Pancreas (tissue), 10 donors: ENCODE data around the gene WNK1. TPM values are rescaled to one million over a fixed set of nuclear protein-coding genes. Genes with fewer than 3 reads are reported as not detected.
A peak's percentile ranks its signal among the peaks of the same experiment; 100 is the strongest.

Experiments used
- ATAC-seq, 4 donors: fragments of 200-7000 bp; cut with Tn5 transposase; one replicate each; pipeline versions ENCODE4 v1.8.0 to v1.9.1; 2020; ENCODE audit warnings: mild to moderate bottlenecking in 4 of 4, moderate library complexity in 4 of 4
- DNase-seq, 6 donors: peaks; one replicate each; pipeline ENCODE4 v3.0.0-alpha.2; 2020
- FAIRE-seq: peaks from 2 replicates; lab custom pipeline; 2012; peaks lifted over from hg19 to GRCh38; lab: Jason Lieb, UNC
- H3K27ac ChIP-seq, 4 donors: fragments of 200-600 bp; sonication (generic); 1 replicate in 3 of 4; 2 replicates in 1 of 4; pipeline versions ENCODE4 v1.5.0 to v1.8.0; 2020
- H3K27me3 ChIP-seq, 4 donors: fragments of 200-600 bp; one replicate each; pipeline ENCODE4 v1.8.0; 2021
- H3K36me3 ChIP-seq, 3 donors: fragments of 200-600 bp; sonication (generic) in 1 of 3; one replicate each; pipeline versions ENCODE4 v1.5.0 to v1.8.0; 2020 to 2021
- H3K4me1 ChIP-seq, 3 donors: fragments of 200-600 bp; one replicate each; pipeline ENCODE4 v1.8.0; 2021
- H3K4me3 ChIP-seq, 4 donors: fragments of 200-600 bp; sonication (generic) in 2 of 4; one replicate each; pipeline versions ENCODE4 v1.5.0 to v1.8.0; 2020 to 2021
- H3K9me3 ChIP-seq, 4 donors: fragments of 200-600 bp; one replicate each; pipeline ENCODE4 v1.8.0; 2021
- WGBS, 2 donors: extraction: QIAGEN DNeasy Blood & Tissue Kit; methylation state at CpG; one replicate each; pipeline ENCODE4 v1.1.7; 2013; 5-methylcytosine and 5-hydroxymethylcytosine counted together
- intact Hi-C, 3 donors: fragments of 100-400 bp; cut with DNase I; formaldehyde crosslinking; loops; one replicate each; pipeline versions ENCODE4 v1.11.1 to v1.14.2; 2022
- polyA plus RNA-seq, 2 donors: library from polyadenylated mRNA; stranded (reverse); fragments of 200-250 nt; gene quantifications; one replicate each; pipeline ENCODE4 v1.2.3, GENCODE V29; 2013
- total RNA-seq, 6 donors: library from RNA; stranded (reverse); fragmentation: NEBNext Ultra II Directional in 4 of 6; extraction: Animal tissue kit (Norgen Biotek cat#: 25700) in 4 of 6; gene quantifications; one replicate each; pipeline versions ENCODE4 v1.2.1 to v1.2.4, GENCODE V29; 2021 to 2023
- TF ChIP-seq, protein P1 (sequence below), 4 donors: fragments of 200-600 bp; sonication (generic) in 3 of 4; IDR thresholded peaks; one replicate each; pipeline versions ENCODE4 v1.5.0 to v1.8.0; 2021; ENCODE audit warnings: antibody characterized with exemption in 4 of 4
- donor health status: healthy with polysubstance abuse.
- donor health status: DM: no; HTN: no; CAD: no; lungs with moderate emphysema.
- donor health status: DM: no; HTN: no; CAD: no.
- donor health status: control.
- donor health status: control.
- donor health status: Bipolar disorder and iron deficiency.
- donor health status: DM: yes; HTN: yes; CAD: no.
- donor health status: DM: no; HTN: no; CAD: no.
- donor health status: DM: no; HTN: no; CAD: no.
- donor health status: DM: yes; HTN: yes; CAD: no.

WNK1 gene
- total and polyA plus RNA-seq, 8 donors, result 10.9 to 73.9 (median 39.6) TPM

DNA sequence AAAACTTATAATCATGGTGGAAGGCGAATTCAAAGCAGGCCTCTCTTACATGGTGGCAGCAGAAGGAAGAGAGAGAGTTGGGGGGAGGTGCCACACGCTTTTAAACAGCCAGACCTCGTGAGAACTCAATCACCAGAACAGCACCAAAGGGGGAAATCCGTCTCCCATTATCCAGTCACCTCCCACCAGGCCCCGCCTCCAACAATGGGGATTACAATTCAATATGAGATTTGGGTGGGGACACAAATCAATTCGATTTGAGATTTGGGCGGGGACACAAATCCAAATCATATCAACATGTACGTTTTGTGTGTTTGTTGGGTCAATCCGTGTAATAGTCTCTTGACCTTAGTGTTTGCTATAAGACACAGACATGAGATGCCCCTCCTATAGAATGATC is 21.8 kb upstream of the WNK1 start:
- 82 to 94% methylated on average over 9 of the region's 9 CpGs for WGBS, 2 donors
- DNase-seq, result no peak
- no peaks in the 10 kb centered on the region for H3K36me3 ChIP-seq
- H3K9me3 ChIP-seq, result no peaks in the 10 kb centered on the region
- intact Hi-C loops, result no loop called here
- FAIRE-seq, result no peak
- no peak overlapping the region for H3K4me3 ChIP-seq
- no peak overlapping the region for H3K27ac ChIP-seq
- H3K27me3 ChIP-seq, result no peaks in the 10 kb centered on the region
- TF ChIP-seq, protein P1, sequence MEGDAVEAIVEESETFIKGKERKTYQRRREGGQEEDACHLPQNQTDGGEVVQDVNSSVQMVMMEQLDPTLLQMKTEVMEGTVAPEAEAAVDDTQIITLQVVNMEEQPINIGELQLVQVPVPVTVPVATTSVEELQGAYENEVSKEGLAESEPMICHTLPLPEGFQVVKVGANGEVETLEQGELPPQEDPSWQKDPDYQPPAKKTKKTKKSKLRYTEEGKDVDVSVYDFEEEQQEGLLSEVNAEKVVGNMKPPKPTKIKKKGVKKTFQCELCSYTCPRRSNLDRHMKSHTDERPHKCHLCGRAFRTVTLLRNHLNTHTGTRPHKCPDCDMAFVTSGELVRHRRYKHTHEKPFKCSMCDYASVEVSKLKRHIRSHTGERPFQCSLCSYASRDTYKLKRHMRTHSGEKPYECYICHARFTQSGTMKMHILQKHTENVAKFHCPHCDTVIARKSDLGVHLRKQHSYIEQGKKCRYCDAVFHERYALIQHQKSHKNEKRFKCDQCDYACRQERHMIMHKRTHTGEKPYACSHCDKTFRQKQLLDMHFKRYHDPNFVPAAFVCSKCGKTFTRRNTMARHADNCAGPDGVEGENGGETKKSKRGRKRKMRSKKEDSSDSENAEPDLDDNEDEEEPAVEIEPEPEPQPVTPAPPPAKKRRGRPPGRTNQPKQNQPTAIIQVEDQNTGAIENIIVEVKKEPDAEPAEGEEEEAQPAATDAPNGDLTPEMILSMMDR (IDR thresholded peaks at IDR 0.05), result no peak
- no peak for ATAC-seq
- no peaks in the 10 kb centered on the region for H3K4me1 ChIP-seq

DNA sequence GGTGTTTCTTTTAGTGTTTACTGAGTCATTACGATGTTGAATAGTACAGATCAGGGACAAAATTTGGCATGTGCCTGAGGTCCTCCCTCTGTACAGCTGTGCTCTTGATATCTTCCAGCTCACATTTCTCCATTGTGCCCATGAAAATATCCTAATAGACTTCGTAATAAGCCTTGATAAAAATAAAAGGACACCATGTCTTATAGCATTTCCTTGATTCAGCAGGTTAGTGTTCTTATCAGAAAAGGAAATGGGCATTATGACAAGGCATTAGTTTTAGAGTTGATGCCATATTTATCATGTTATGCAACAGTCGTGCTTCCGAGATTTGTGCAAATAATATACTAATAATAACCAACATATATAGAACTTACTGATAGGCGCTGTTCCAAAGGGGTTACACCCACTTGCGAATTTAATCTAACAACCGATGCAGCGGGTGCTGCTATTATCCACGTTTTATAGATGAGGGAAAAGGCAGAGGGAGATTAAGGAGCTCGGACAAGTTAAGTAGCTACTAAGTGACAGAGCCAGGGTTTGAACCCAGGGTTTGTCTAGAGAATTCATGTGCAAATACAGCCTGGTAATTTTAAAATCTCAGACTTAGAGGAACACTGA is 15.1 kb upstream of the WNK1 start:
- FAIRE-seq (no peak), DNase-seq (no peak), ATAC-seq (peak; percentile 27 to 69 (median 48))
- TF ChIP-seq, protein P1 (IDR thresholded peaks at IDR 0.05), result no peak
- Histone ChIP-seq H3K27me3 (no peaks in the 10 kb centered on the region), H3K9me3 (no peaks in the 10 kb centered on the region), H3K36me3 (no peaks in the 10 kb centered on the region), H3K4me1 (no peaks in the 10 kb centered on the region), H3K4me3 (no peak overlapping the region), H3K27ac (no peak overlapping the region)
- intact Hi-C loops, result no loop called here
- WGBS, 2 donors, result 10 to 14% methylated on average over 10 of the region's 10 CpGs

DNA sequence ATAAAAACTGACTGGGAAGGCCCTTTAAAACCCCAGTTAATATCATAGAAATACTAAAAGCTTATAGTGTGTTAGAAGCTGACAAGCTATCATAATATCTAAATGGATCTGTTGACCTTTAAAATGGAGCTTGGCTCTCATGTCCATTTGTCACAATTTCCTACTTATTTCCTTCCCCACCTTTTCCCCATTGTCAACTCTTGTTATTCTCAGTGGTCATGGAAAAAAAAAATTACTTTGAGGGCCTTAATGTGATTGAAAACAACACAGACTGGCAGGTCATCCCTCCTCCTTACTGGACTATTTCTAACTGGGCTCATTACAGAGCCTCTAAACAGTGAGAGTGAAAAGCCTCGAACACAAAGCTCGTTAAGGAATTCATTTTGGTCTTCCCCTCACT is 13.7 kb upstream of the WNK1 start:
- intact Hi-C loops, result no loop called here
- DNase-seq, result no peak
- no peak for ATAC-seq
- Histone ChIP-seq H3K27ac (no peak overlapping the region), H3K27me3 (no peaks in the 10 kb centered on the region), H3K9me3 (no peaks in the 10 kb centered on the region), H3K36me3 (no peaks in the 10 kb centered on the region), H3K4me3 (no peak overlapping the region), H3K4me1 (no peaks in the 10 kb centered on the region)
- WGBS, 2 donors, result 86 to 87% methylated on average over 2 of the region's 2 CpGs
- FAIRE-seq, result no peak
- TF ChIP-seq, protein P1 (IDR thresholded peaks at IDR 0.05), result no peak

DNA sequence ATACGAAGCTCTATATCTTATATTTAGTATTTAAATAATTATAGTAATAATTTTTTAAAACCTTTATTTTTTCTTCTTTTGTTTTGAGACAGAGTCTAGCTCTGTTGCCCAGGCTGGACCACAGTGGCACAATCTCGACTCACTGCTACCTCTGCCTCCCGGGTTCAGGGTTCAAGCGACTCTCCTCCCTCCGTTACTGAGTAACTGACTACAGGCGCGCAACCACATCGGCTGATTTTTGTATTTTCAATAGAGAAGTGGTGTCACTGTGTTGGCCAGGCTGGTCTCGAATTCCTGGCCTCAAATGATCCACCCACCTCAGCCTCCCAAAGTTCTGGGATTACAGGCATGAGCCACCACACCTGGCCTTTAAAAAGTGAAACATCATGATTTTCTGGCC is 13.0 kb upstream of the WNK1 start:
- Histone ChIP-seq H3K36me3 (no peaks in the 10 kb centered on the region), H3K27me3 (no peaks in the 10 kb centered on the region), H3K4me1 (no peaks in the 10 kb centered on the region), H3K9me3 (no peaks in the 10 kb centered on the region), H3K4me3 (no peak overlapping the region), H3K27ac (no peak overlapping the region)
- TF ChIP-seq, protein P1 (IDR thresholded peaks at IDR 0.05), result no peak
- 90% methylated on average over 9 of the region's 9 CpGs for WGBS, 2 donors
- FAIRE-seq (no peak), ATAC-seq (no peak), DNase-seq (no peak)
- intact Hi-C loops, result no loop called here

DNA sequence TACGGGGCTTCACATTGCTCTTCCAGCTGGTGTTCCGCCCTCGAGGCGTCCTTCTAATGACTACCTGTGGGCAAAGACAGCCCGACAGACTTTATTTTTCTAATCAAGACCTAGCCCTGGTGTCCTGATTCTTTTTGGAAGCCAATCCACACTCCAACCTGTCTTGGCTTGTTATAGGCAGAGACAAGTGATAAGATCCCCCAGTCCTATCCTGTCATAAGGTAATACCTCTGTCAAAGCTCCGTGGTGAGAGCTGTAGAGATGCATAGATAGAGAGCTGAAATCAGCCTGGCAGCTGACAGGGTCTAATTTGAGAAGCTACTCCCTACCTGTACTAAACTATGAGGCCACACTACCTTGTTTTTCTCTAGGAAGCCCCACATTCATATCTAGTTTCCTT is 11.5 kb upstream of the WNK1 start:
- WGBS, 2 donors, result 52 to 60% methylated on average over 6 of the region's 6 CpGs
- Histone ChIP-seq H3K9me3 (no peaks in the 10 kb centered on the region), H3K27me3 (no peaks in the 10 kb centered on the region), H3K4me1 (no peaks in the 10 kb centered on the region), H3K27ac (no peak overlapping the region), H3K36me3 (no peaks in the 10 kb centered on the region), H3K4me3 (no peak overlapping the region)
- FAIRE-seq, result no peak
- TF ChIP-seq, protein P1 (IDR thresholded peaks at IDR 0.05), result no peak
- no peak for ATAC-seq
- intact Hi-C loops, result no loop called here
- DNase-seq, result no peak
